Measurements from ENCODE around the gene SLC43A2. TPM values are rescaled to one million over a fixed set of nuclear protein-coding genes. Genes with fewer than 3 reads are reported as not detected.
"Not testable (repeated sequence)": the region's sequence is repeated elsewhere in the genome, so short reads cannot be mapped to it uniquely, and the experiment has no call there.

SLC43A2 gene
- total RNA-seq, result 21.1 and 21.9 TPM in 2 replicates
- long read RNA-seq, partial matches to known transcripts, result 0 of 1 reads
- long read RNA-seq, other reads (novel, unspliced or antisense), result 1 of 1 reads

DNA sequence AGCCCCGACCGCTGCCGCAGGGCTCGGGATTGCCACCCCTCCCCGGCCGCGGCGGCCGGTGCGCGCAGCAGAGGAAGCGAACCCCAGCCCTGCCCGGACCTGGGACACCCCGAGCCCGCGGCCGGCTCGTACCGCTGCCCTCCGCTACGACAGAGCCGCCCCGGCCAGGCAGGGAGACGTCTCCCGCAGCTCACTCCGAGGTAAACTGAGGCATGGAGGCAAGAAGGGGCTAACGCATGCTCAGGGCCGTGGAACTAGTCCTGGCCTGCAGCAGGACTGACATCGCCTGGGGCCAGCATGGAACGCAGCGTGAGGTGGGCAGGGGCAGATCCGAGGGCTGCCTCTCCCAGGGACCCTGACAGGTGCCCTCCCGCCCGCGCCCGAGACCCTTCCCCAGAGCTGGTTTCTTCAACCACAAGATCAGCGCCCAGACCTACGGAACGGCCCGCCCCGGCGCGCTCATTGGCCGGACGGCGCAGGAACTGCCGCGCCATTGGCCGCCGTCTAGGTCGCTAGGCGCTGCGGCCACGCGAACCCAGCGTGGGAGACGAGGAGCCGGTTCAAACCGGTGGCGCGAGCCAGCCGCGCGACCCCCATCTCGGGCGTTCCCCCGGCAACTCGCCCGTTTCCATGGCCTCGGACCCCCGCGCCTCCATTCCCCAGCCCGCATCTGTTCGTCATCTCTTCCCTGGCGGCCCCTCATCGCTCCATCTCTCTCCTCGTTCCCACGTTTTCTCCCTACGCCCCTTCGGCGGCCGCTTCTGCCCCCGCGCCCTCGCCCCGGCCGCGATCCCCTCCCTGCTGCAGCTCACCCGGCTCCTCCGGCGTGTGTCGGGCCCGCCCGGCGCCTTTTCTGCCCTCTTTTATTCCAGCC is at the start of gene SLC43A2:
SLC43A2 (minus strand) TSS at position 853 of the 874 bp plus-strand sequence. CDS start 960 bp downstream, outside the sequence.
- Mint-ChIP-seq H3K4me1 (ENCODE audit: low read depth) (peaks cover 14% of the 10 kb centered on the region), H3K4me3 (ENCODE audit: low read depth) (peak within 1 kb of the TSS; percentile 85), H3K27ac (peak within 1 kb of the TSS; percentile 94), H3K36me3 (ENCODE audit: insufficient read depth) (no peaks in the 10 kb centered on the region), H3K27me3 (peaks cover 34% of the 10 kb centered on the region), H3K9me3 (ENCODE audit: low read depth) (no peaks in the 10 kb centered on the region)
- peak; percentile 75 for DNase-seq (ENCODE audit: low spot score, unreplicated experiment)
- TF ChIP-seq, protein P1, sequence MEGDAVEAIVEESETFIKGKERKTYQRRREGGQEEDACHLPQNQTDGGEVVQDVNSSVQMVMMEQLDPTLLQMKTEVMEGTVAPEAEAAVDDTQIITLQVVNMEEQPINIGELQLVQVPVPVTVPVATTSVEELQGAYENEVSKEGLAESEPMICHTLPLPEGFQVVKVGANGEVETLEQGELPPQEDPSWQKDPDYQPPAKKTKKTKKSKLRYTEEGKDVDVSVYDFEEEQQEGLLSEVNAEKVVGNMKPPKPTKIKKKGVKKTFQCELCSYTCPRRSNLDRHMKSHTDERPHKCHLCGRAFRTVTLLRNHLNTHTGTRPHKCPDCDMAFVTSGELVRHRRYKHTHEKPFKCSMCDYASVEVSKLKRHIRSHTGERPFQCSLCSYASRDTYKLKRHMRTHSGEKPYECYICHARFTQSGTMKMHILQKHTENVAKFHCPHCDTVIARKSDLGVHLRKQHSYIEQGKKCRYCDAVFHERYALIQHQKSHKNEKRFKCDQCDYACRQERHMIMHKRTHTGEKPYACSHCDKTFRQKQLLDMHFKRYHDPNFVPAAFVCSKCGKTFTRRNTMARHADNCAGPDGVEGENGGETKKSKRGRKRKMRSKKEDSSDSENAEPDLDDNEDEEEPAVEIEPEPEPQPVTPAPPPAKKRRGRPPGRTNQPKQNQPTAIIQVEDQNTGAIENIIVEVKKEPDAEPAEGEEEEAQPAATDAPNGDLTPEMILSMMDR (IDR thresholded peaks at IDR 0.05; ENCODE audit: unreplicated experiment), result no peak

DNA sequence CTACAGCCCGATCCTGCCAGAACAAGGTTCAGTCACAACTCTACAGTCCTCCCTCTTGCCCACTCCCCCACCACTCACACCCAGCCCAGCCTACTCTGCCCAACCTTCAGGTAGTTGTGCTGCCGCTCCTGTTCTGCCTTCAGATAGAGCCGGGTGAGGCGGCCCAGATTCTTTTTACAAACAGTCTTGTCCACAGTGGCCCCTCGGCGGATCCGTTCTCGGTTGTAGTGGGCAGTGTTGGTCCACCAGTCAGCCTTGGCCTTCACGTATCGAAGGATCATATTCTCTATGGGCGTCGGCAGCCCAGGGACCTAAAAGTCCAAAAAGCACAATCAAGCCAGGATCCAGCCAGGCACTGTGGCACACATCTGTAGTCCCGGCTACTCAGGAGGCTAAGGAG is 47.8 kb upstream of the SLC43A2 start:
- Mint-ChIP-seq H3K4me1 (ENCODE audit: low read depth) (no peaks in the 10 kb centered on the region), H3K4me3 (ENCODE audit: low read depth) (no peak overlapping the region), H3K9me3 (ENCODE audit: low read depth) (no peaks in the 10 kb centered on the region), H3K27me3 (no peaks in the 10 kb centered on the region), H3K36me3 (ENCODE audit: insufficient read depth) (peaks cover 40% of the 10 kb centered on the region), H3K27ac (no peak overlapping the region)
- TF ChIP-seq, protein P1 (IDR thresholded peaks at IDR 0.05; ENCODE audit: unreplicated experiment), result no peak
- no peak for DNase-seq (ENCODE audit: low spot score, unreplicated experiment)

DNA sequence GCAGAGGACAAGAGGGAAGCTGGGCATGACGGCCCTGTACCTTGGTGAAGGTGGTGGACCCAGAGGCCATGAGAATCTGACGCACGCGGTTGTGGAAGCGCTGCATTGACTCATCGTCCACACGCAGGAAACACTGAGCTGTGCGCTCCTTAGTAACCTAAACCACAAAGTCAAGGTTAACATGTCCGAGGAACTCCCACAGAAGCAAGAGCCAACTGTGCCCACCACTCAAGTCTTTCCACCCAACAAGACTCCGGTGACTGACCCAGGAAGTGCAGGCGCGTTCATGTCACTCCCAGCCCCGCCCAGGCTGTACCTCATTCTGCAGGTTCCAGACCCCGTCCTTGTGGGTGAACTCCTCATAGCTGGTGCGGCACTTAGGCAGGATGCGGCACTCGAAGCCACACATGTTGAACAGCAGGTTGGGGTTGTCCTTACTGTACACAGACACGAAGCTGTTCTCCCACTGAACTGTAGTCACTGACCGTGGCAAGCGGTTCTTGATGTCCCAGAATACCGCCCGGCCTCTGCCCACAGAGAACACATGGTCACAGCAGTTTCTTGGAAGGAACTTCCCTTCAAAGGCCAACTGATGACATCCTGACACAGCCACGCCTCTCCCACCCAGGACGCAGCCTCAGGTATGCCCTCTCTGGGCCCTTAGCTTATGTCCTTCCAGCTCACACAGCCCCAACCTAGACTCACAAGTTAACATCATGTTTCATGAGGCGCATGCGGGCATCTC is 44.6 kb upstream of the SLC43A2 start:
- TF ChIP-seq, protein P1 (IDR thresholded peaks at IDR 0.05; ENCODE audit: unreplicated experiment), result no peak
- DNase-seq (ENCODE audit: low spot score, unreplicated experiment), result no peak
- H3K36me3 Mint-ChIP-seq (ENCODE audit: insufficient read depth), result peaks cover 38% of the 10 kb centered on the region
- no peaks in the 10 kb centered on the region for H3K27me3 Mint-ChIP-seq
- no peak overlapping the region for H3K27ac Mint-ChIP-seq
- H3K4me3 Mint-ChIP-seq (ENCODE audit: low read depth), result no peak overlapping the region
- no peaks in the 10 kb centered on the region for H3K4me1 Mint-ChIP-seq (ENCODE audit: low read depth)
- H3K9me3 Mint-ChIP-seq (ENCODE audit: low read depth), result no peaks in the 10 kb centered on the region

DNA sequence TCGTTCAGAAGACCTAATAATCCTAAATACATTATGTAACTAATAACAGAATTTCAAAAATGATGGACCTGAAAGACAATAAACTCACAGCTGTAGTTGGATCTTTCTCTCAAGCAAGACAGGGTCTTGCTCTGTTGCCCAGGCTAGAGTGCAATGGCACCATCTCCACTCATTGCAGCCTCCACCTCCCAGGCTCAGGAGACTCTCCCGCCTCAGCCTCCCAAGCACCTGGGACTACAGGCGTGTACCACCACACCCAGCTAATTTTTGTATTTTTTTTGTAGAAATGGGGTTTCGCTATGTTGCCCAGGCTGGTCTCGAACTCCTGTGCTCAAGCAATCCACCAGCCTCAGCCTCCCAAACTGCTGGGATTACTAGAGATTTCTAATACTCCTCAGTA is 35.3 kb upstream of the SLC43A2 start:
- not testable (repeated sequence) for H3K27ac Mint-ChIP-seq; DNase-seq (ENCODE audit: low spot score, unreplicated experiment); H3K27me3 Mint-ChIP-seq; H3K9me3 Mint-ChIP-seq (ENCODE audit: low read depth); H3K4me3 Mint-ChIP-seq (ENCODE audit: low read depth); H3K4me1 Mint-ChIP-seq (ENCODE audit: low read depth)
- H3K36me3 Mint-ChIP-seq (ENCODE audit: insufficient read depth), result peaks cover 45% of the 10 kb centered on the region

DNA sequence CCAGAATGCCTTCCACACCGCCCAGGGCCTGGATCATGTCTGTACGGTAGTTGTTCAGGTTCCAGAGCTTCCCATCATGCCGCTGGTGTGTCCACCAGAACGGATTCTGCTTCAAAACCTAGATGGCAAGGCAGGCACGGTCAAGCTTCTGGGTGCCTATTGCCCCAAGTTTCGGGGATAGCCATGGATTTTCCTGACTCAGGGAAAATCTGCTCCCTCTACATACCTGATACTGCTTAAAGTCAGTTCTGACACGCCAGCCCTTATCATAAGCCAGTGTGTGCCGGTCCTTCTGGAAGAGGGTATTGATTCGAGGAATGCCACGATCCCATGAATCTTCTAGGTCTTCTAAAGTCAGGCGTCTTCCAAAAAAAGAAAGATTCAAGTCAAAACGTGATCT is 32.4 kb upstream of the SLC43A2 start:
- H3K4me3 Mint-ChIP-seq (ENCODE audit: low read depth), result no peak overlapping the region
- no peaks in the 10 kb centered on the region for H3K4me1 Mint-ChIP-seq (ENCODE audit: low read depth)
- no peaks in the 10 kb centered on the region for H3K9me3 Mint-ChIP-seq (ENCODE audit: low read depth)
- H3K27ac Mint-ChIP-seq, result no peak overlapping the region
- peaks cover 52% of the 10 kb centered on the region for H3K36me3 Mint-ChIP-seq (ENCODE audit: insufficient read depth)
- DNase-seq (ENCODE audit: low spot score, unreplicated experiment), result no peak
- H3K27me3 Mint-ChIP-seq, result no peaks in the 10 kb centered on the region
- TF ChIP-seq, protein P1 (IDR thresholded peaks at IDR 0.05; ENCODE audit: unreplicated experiment), result no peak

Data from progenitor cell of endocrine pancreas (in vitro differentiated cells).